Thyroid gland (tissue), 4 donors: ENCODE measurements around the gene PLA2G4D. TPM values are rescaled to one million over a fixed set of nuclear protein-coding genes. Genes with fewer than 3 reads are reported as not detected.

Experiments
- DNase-seq, 2 donors: peaks; one replicate each; pipeline ENCODE4 v3.0.0-alpha.2; 2019
- H3K27ac ChIP-seq, 3 donors: fragments of 200-600 bp; sonication (generic); 1 replicate in 2 of 3; 2 replicates in 1 of 3; pipeline ENCODE4 v1.5.1; 2016 to 2019; ENCODE audit warnings: mild to moderate bottlenecking in 1 of 3, moderate library complexity in 1 of 3
- H3K27me3 ChIP-seq: fragments of 200-600 bp; sonication (generic); one replicate; pipeline ENCODE4 v1.5.1; 2019
- H3K36me3 ChIP-seq, 2 donors: fragments of 200-600 bp; sonication (generic); one replicate each; pipeline ENCODE4 v1.5.1; 2016 to 2019
- H3K4me1 ChIP-seq, 2 donors: fragments of 200-600 bp; sonication (generic); one replicate each; pipeline ENCODE4 v1.5.1; 2017 to 2019
- H3K4me3 ChIP-seq, 3 donors: fragments of 200-600 bp; sonication (generic); replicated peaks in 1 of 3; 1 replicate in 2 of 3; 2 replicates in 1 of 3; pipeline ENCODE4 v1.5.1; 2016; ENCODE audit warnings: mild to moderate bottlenecking in 1 of 3
- H3K9me3 ChIP-seq: fragments of 200-600 bp; sonication (generic); one replicate; pipeline ENCODE4 v1.5.1; 2017
- CTCF ChIP-seq, 6 experiments: fragments of 200-600 bp in 3 of 6; fragments of 450-650 bp in 3 of 6; sonication (generic) in 3 of 6; IDR thresholded peaks; one replicate each; pipeline ENCODE4 v1.5.1; 2016 to 2019; ENCODE audit warnings: antibody characterized with exemption in 6 of 6, mild to moderate bottlenecking in 2 of 6, inconsistent platforms in 1 of 6, moderate library complexity in 1 of 6
- POLR2A ChIP-seq, 2 donors: fragments of 450-650 bp; IDR thresholded peaks; one replicate each; pipeline ENCODE4 v1.6.1; 2017; ENCODE audit warnings: antibody characterized with exemption in 2 of 2, mild to moderate bottlenecking in 2 of 2, moderate library complexity in 1 of 2
- WGBS, 2 donors: methylation state at CpG; one replicate each; pipeline ENCODE4 v1.1.5; 2017; 5-methylcytosine and 5-hydroxymethylcytosine counted together
- intact Hi-C: fragments of 100-400 bp; cut with DNase I; formaldehyde crosslinking; loops from one replicate; pipeline ENCODE4 v1.15.1; 2023
- total RNA-seq, 4 donors: library from RNA; depleted of rRNA; stranded (reverse); fragments of >200 nt; gene quantifications; one replicate each; pipeline ENCODE4 v1.2.3, GENCODE V29; 2016

The PLA2G4D gene
- total RNA-seq, 4 donors from 2014 or later: not detected

- Histone ChIP-seq H3K4me3 (no peak overlapping the region), H3K27me3 (no peaks in the 10 kb centered on the region), H3K9me3 (no peaks in the 10 kb centered on the region), H3K4me1 (no peaks in the 10 kb centered on the region), H3K27ac (no peak overlapping the region), H3K36me3 (no peaks in the 10 kb centered on the region)
- WGBS, 2 donors: 86 to 91% methylated on average over 1 of the region's 1 CpG
- TF ChIP-seq CTCF (IDR thresholded peaks at IDR 0.05): no peak
- TF ChIP-seq POLR2A (IDR thresholded peaks at IDR 0.05): no peak
- intact Hi-C loops: no loop called here
- DNase-seq: no peak
Measured at GRCh38 chr15:42120285-42120684, 25.9 kb upstream of the PLA2G4D start.

- Histone ChIP-seq H3K27ac (no peak overlapping the region), H3K4me3 (no peak overlapping the region), H3K36me3 (no peaks in the 10 kb centered on the region), H3K27me3 (no peaks in the 10 kb centered on the region), H3K4me1 (no peaks in the 10 kb centered on the region), H3K9me3 (no peaks in the 10 kb centered on the region)
- 61 to 65% methylated on average over 5 of the region's 5 CpGs for WGBS, 2 donors
- intact Hi-C loops: no loop called here
- DNase-seq: no peak
- TF ChIP-seq POLR2A (IDR thresholded peaks at IDR 0.05): no peak
Measured at GRCh38 chr15:42119446-42119760, 25.0 kb upstream of the PLA2G4D start.

- H3K27ac ChIP-seq: no peak overlapping the region
- no peaks in the 10 kb centered on the region for H3K27me3 ChIP-seq
- whole genome bisulfite sequencing, 2 donors: 56 to 67% methylated on average over 10 of the region's 10 CpGs
- H3K4me3 ChIP-seq: no peak overlapping the region
- H3K9me3 ChIP-seq: no peaks in the 10 kb centered on the region
- no peak for TF ChIP-seq CTCF (IDR thresholded peaks at IDR 0.05)
- no peak for TF ChIP-seq POLR2A (IDR thresholded peaks at IDR 0.05)
- H3K36me3 ChIP-seq: no peaks in the 10 kb centered on the region
- no peak for DNase-seq
- H3K4me1 ChIP-seq: no peaks in the 10 kb centered on the region
- intact Hi-C loops: no loop called here
Measured at GRCh38 chr15:42118650-42119445, 24.5 kb upstream of the PLA2G4D start.

GRCh38 chr15:42111924-42112323, 17.6 kb upstream of the PLA2G4D start:
- no peak for DNase-seq
- TF ChIP-seq POLR2A (IDR thresholded peaks at IDR 0.05) (no peak), CTCF (IDR thresholded peaks at IDR 0.05) (no peak)
- Histone ChIP-seq H3K27me3 (no peaks in the 10 kb centered on the region), H3K4me3 (no peak overlapping the region), H3K4me1 (peaks cover 0 to under 1% of the 10 kb centered on the region in 2 donors), H3K9me3 (no peaks in the 10 kb centered on the region), H3K27ac (no peak overlapping the region), H3K36me3 (no peaks in the 10 kb centered on the region)
- intact Hi-C loops: no loop called here
- 78% methylated on average over 4 of the region's 4 CpGs for WGBS, 2 donors

DNA sequence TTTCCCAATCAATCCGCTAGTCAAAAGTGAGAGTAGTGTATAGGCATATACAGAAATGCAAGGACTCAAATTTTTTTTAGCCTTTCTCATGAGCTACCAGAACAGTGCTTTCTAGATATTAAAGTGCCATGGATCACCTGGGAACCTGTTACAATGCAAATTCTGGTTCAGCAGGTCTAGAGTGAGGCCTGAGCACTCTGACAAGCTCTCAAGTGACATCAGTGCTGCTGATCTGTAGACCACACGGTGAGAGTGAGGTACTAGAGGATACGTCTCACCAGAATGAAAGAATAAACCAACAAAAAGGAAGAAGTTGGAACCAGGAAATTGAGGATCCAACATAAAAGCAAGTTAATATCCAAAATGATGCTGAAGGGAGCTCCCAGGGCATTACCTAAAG, 16.0 kb upstream of the PLA2G4D start:
- Histone ChIP-seq H3K4me1 (peaks cover 4 to 16% of the 10 kb centered on the region in 2 donors), H3K36me3 (no peaks in the 10 kb centered on the region), H3K4me3 (no peak overlapping the region), H3K27me3 (no peaks in the 10 kb centered on the region), H3K9me3 (no peaks in the 10 kb centered on the region), H3K27ac (no peak overlapping the region)
- peak; percentile 37 to 55 for DNase-seq
- TF ChIP-seq POLR2A (IDR thresholded peaks at IDR 0.05) (no peak), CTCF (IDR thresholded peaks at IDR 0.05) (no peak)
- 43 to 53% methylated on average over 3 of the region's 3 CpGs for WGBS, 2 donors
- intact Hi-C loops: no loop called here
